Neuronal stem cell (in vitro differentiated cells): ENCODE data around the gene HAUS6. TPM values are rescaled to one million over a fixed set of nuclear protein-coding genes. Genes with fewer than 3 reads are reported as not detected.

Experiments
- DNase-seq: peaks from one replicate; pipeline ENCODE4 v3.0.0-alpha.2; 2013; ENCODE audit warnings: low spot score
- H2AFZ ChIP-seq: one replicate; pipeline ENCODE4 v1.6.1; 2013; ENCODE audit warnings: mild to moderate bottlenecking, low read length, inconsistent platforms
- H2AK5ac ChIP-seq: 2 replicates; pipeline ENCODE4 v1.6.1; 2013; ENCODE audit warnings: low read depth, mild to moderate bottlenecking, inconsistent platforms, low read length, moderate library complexity, mixed read lengths
- H2BK120ac ChIP-seq: 2 replicates; pipeline ENCODE4 v1.6.1; 2013; ENCODE audit warnings: low read depth, mild to moderate bottlenecking, inconsistent platforms, low read length, moderate library complexity, mixed read lengths
- H2BK12ac ChIP-seq: one replicate; pipeline ENCODE4 v1.6.1; 2013; ENCODE audit warnings: low read length, inconsistent platforms
- H2BK15ac ChIP-seq: 2 replicates; pipeline ENCODE4 v1.6.1; 2013; ENCODE audit warnings: mild to moderate bottlenecking, low read length, inconsistent platforms, mixed read lengths
- H2BK5ac ChIP-seq: one replicate; pipeline ENCODE4 v1.6.1; 2013; ENCODE audit warnings: inconsistent platforms, mild to moderate bottlenecking, low read length, moderate library complexity
- H3K14ac ChIP-seq: one replicate; pipeline ENCODE4 v1.6.1; 2013; ENCODE audit warnings: low read length, inconsistent platforms
- H3K18ac ChIP-seq: 2 replicates; pipeline ENCODE4 v1.6.1; 2013; ENCODE audit warnings: low read length, inconsistent platforms
- H3K23ac ChIP-seq: 2 replicates; pipeline ENCODE4 v1.6.1; 2013; ENCODE audit warnings: low read depth, mild to moderate bottlenecking, mixed read lengths, low read length, inconsistent platforms; ENCODE audit not compliant: poor library complexity
- H3K27ac ChIP-seq: replicated peaks from 3 replicates; pipeline ENCODE4 v1.5.1; 2013; ENCODE audit warnings: low read length, inconsistent platforms
- H3K27me3 ChIP-seq, 3 experiments: 2 replicates each; pipeline ENCODE4 v1.6.1; 2013; ENCODE audit warnings: low read length in 3 of 3, mild to moderate bottlenecking in 2 of 3, inconsistent platforms in 1 of 3, low read depth in 1 of 3, mixed read lengths in 1 of 3, moderate library complexity in 1 of 3; ENCODE audit not compliant: control insufficient read depth in 3 of 3, insufficient read depth in 3 of 3
- H3K36me3 ChIP-seq, 2 donors: replicated peaks in 1 of 2; 2 replicates each; pipeline ENCODE4 v1.6.1; 2013; ENCODE audit warnings: low read length in 2 of 2; ENCODE audit not compliant: control insufficient read depth in 2 of 2, insufficient read depth in 2 of 2
- H3K4ac ChIP-seq: 2 replicates; pipeline ENCODE4 v1.6.1; 2013; ENCODE audit warnings: inconsistent platforms, mild to moderate bottlenecking, low read length, moderate library complexity
- H3K4me1 ChIP-seq, 2 donors: 1 replicate in 1 of 2; 2 replicates in 1 of 2; pipeline ENCODE4 v1.6.1; 2013; ENCODE audit warnings: low read length in 2 of 2, low read depth in 1 of 2; ENCODE audit not compliant: control insufficient read depth in 2 of 2, insufficient read depth in 1 of 2
- H3K4me2 ChIP-seq: one replicate; pipeline ENCODE4 v1.6.1; 2013; ENCODE audit warnings: mild to moderate bottlenecking, low read length, inconsistent platforms; ENCODE audit not compliant: insufficient read depth, poor library complexity, severe bottlenecking
- H3K4me3 ChIP-seq, 2 donors: 2 replicates each; pipeline ENCODE4 v1.5.1; 2013; ENCODE audit warnings: low read length in 2 of 2, mild to moderate bottlenecking in 2 of 2, inconsistent platforms in 1 of 2, moderate library complexity in 1 of 2
- H3K79me1 ChIP-seq: one replicate; pipeline ENCODE4 v1.6.1; 2013; ENCODE audit warnings: low read depth, mild to moderate bottlenecking, inconsistent platforms, low read length, moderate library complexity
- H3K9ac ChIP-seq: one replicate; pipeline ENCODE4 v1.6.1; 2013; ENCODE audit warnings: mild to moderate bottlenecking, low read depth, low read length, inconsistent platforms; ENCODE audit not compliant: poor library complexity
- H3K9me3 ChIP-seq, 2 donors: replicated peaks in 1 of 2; 2 replicates each; pipeline versions ENCODE3 to v1.6.1; 2013; ENCODE audit warnings: low read length in 2 of 2, mild to moderate bottlenecking in 2 of 2, inconsistent platforms in 1 of 2, low read depth in 1 of 2, mixed read lengths in 1 of 2, moderate library complexity in 1 of 2; ENCODE audit not compliant: control insufficient read depth in 2 of 2, insufficient read depth in 1 of 2
- H4K8ac ChIP-seq: one replicate; pipeline ENCODE4 v1.6.1; 2013; ENCODE audit warnings: low read depth, mild to moderate bottlenecking, inconsistent platforms, low read length, moderate library complexity
- H4K91ac ChIP-seq: one replicate; pipeline ENCODE4 v1.6.1; 2013; ENCODE audit warnings: low read length, low read depth, mild to moderate bottlenecking, inconsistent platforms; ENCODE audit not compliant: poor library complexity
- WGBS, 2 donors: extraction: QIAGEN DNeasy Blood & Tissue Kit; methylation state at CpG; one replicate each; pipeline ENCODE4 v1.1.7; 2013; ENCODE audit warnings: missing lambda C conversion rate in 2 of 2, mixed read lengths in 1 of 2; ENCODE audit not compliant: insufficient read length in 2 of 2, insufficient replicate concordance in 1 of 2; ENCODE audit errors: extremely low coverage in 2 of 2; 5-methylcytosine and 5-hydroxymethylcytosine counted together
- small RNA-seq: library from polyadenylated mRNA; stranded (forward); fragments of <200 nt; extraction: miRNeasy Mini kit (QIAGEN cat#:217004); gene quantifications from one replicate; pipeline ENCODE3, GENCODE V24; 2013; ENCODE audit not compliant: insufficient read depth

HAUS6 gene

DNA sequence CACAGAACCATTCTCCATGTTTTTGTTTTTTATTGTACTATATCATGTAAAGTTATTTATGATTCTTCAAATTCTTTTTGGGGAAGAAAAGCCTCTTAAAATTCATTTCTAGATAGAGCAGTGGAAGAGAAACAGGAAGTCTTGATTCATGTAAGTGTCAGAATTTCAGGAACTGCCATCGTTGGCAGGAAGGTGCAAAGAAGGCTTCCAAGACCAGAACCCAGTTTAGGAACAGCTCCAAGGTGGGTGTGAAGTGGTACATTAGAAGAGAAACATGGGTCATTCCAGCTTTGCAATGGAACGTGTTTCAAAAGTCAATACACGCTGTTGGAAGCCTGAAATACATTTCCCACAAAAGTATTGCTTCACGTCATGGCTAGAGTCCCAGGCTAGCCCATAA is 84.5 kb downstream of the HAUS6 start:
- Histone ChIP-seq H4K91ac (no peak overlapping the region), H4K8ac (no peak overlapping the region), H3K4me3 (no peak overlapping the region), H3K27me3 (no peaks in the 10 kb centered on the region), H3K9me3 (no peaks in the 10 kb centered on the region), H2BK120ac (no peak overlapping the region), H3K18ac (no peak overlapping the region), H2BK5ac (no peak overlapping the region), H3K9ac (no peak overlapping the region), H2BK12ac (no peak overlapping the region), H3K23ac (no peak overlapping the region), H2AK5ac (no peak overlapping the region), H2AFZ (no peak overlapping the region), H3K79me1 (no peaks in the 10 kb centered on the region), H3K4ac (no peak overlapping the region), H3K36me3 (no peaks in the 10 kb centered on the region), H3K4me2 (no peak overlapping the region), H3K27ac (no peak overlapping the region), H3K4me1 (no peaks in the 10 kb centered on the region), H3K14ac (no peak overlapping the region), H2BK15ac (no peak overlapping the region)
- no CpG with 5 or more reads among the region's 4 CpGs for WGBS, 2 donors
- DNase-seq: no peak

DNA sequence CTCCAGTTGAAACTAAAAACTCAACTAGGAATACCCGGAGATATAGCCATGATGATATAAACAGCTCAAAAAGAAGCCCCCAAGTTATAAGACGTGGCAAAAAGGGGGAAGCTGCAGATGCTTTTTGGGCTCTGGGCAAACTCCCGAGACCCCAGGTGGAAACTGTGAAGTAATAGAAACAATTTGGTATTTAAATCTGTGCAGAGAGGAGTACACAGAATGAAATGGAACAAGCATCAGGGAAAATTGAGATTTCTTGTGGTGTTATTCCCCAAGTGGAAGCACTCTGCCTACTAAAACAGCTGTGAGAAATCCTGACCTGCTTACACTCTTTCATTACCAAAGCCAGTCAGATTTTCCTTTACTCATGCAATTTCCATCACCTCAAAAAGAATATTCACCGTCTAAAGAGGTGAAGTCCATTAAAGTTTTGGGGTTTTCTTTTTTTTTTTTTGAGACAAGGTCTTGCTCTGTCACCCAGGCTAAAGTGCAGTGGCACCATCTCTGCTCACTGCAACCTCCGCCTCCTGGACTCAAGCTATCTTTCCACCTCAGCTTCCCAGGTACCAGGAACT is 93.2 kb downstream of the HAUS6 start:
- Histone ChIP-seq H3K27me3 (peaks cover 0 to 2% (median 0%) of the 10 kb centered on the region in 3 experiments), H3K4ac (no peak overlapping the region), H3K9ac (no peak overlapping the region), H3K4me3 (no peak overlapping the region), H2BK120ac (no peak overlapping the region), H3K79me1 (no peaks in the 10 kb centered on the region), H2BK12ac (no peak overlapping the region), H2AFZ (no peak overlapping the region), H3K36me3 (no peaks in the 10 kb centered on the region), H3K9me3 (no peaks in the 10 kb centered on the region), H3K4me2 (no peak overlapping the region), H3K4me1 (peaks cover 0 to 4% of the 10 kb centered on the region in 2 donors), H3K23ac (no peak overlapping the region), H4K8ac (no peak overlapping the region), H2BK15ac (no peak overlapping the region), H4K91ac (no peak overlapping the region), H3K27ac (no peak overlapping the region), H3K18ac (no peak overlapping the region), H2BK5ac (no peak overlapping the region), H3K14ac (no peak overlapping the region), H2AK5ac (no peak overlapping the region)
- WGBS, 2 donors: no CpG with 5 or more reads among the region's 5 CpGs
- DNase-seq: no peak

Small RNAs within 50 kb of the gene (small RNA-seq; reads per million reads assigned to genes)
- gene RF00019: not detected
- gene RNU6-264P: not detected
- 38.2 reads per million, percentile 90 among the genes with 10 or more reads in this experiment for gene SCARNA8
